Left renal cortex interstitium (tissue), 4 donors: ENCODE measurements around the gene NEU4. TPM values are rescaled to one million over a fixed set of nuclear protein-coding genes. Genes with fewer than 3 reads are reported as not detected.

Experiments
- DNase-seq, 4 donors: peaks; one replicate each; pipeline ENCODE4 v3.0.0-alpha.2; 2013; ENCODE audit warnings: low read depth in 4 of 4, low spot score in 2 of 4, missing footprints in 1 of 4
- polyA plus RNA-seq, 4 donors: library from polyadenylated mRNA; unstranded; fragments of 120-200 nt; gene quantifications; one replicate each; pipeline ENCODE4 v1.2.1, GENCODE V29; 2013; ENCODE audit not compliant: insufficient read length in 4 of 4

NEU4 gene
- polyA plus RNA-seq, 4 donors: 1.2 to 4.1 (median 1.9) TPM

- DNase-seq: no peak
These were observed 51.4 kb downstream of the NEU4 start for GRCh38 chr2:241860184-241861078.

- no peak for DNase-seq
These were observed 52.3 kb downstream of the NEU4 start for GRCh38 chr2:241861264-241861663.

GRCh38 chr2:241862093-241862492, 53.1 kb downstream of the NEU4 start:
- no peak for DNase-seq

- DNase-seq: no peak
These were observed 54.0 kb downstream of the NEU4 start for GRCh38 chr2:241862775-241863535.

GRCh38 chr2:241863536-241863954, 54.6 kb downstream of the NEU4 start:
- DNase-seq: no peak

GRCh38 chr2:241864168-241864849, 55.3 kb downstream of the NEU4 start:
- DNase-seq: no peak

- DNase-seq: no peak
These were observed 55.8 kb downstream of the NEU4 start for GRCh38 chr2:241864850-241865213.

- no peak for DNase-seq
These were observed 56.5 kb downstream of the NEU4 start for GRCh38 chr2:241865416-241865956.

- DNase-seq: no peak
These were observed 57.2 kb downstream of the NEU4 start for GRCh38 chr2:241865957-241866789.

Other genes with a start within 250 kb of the NEU4 start
- 10 to 100 TPM; 57.6 to 75.1 (median 69.1) TPM for gene THAP4, start 172.0 kb upstream of the NEU4 start, polyA plus RNA-seq
- 100 to 1,000 TPM in 2 of 4 donors, 10 to 100 TPM in 2; 58.9 to 113 (median 87.1) TPM for gene ATG4B, start 171.5 kb upstream of the NEU4 start, polyA plus RNA-seq
- gene DTYMK, start 122.4 kb upstream of the NEU4 start, polyA plus RNA-seq: 10 to 100 TPM; 32.1 to 52.6 (median 51.0) TPM
- 10 to 100 TPM; 37.2 to 55.8 (median 43.1) TPM for gene ING5, start 107.2 kb upstream of the NEU4 start, polyA plus RNA-seq
- gene D2HGDH, start 74.6 kb upstream of the NEU4 start, polyA plus RNA-seq: 10 to 100 TPM; 27.3 to 59.6 (median 41.1) TPM
- under 1 TPM; 0.13 to 0.83 (median 0.45) TPM for gene GAL3ST2, start 32.4 kb upstream of the NEU4 start, polyA plus RNA-seq
- under 1 TPM; 0.21 to 0.33 (median 0.29) TPM for gene PDCD1, start 49.7 kb downstream of the NEU4 start, polyA plus RNA-seq
- under 1 TPM in 1 of 4 donors, not detected in 3; 0.09 TPM for gene RTP5, start 60.5 kb downstream of the NEU4 start, polyA plus RNA-seq